ENCODE measurements around the gene LRRC71. TPM values are rescaled to one million over a fixed set of nuclear protein-coding genes. Genes with fewer than 3 reads are reported as not detected.
A peak's percentile ranks its signal among the peaks of the same experiment; 100 is the strongest.

Gene LRRC71
- total RNA-seq, 1 experiment from 2014 or later = not detected

GRCh38 chr1:156959925-156960324 lies 39.5 kb downstream of the LRRC71 start:
- Mint-ChIP-seq H3K4me1 (ENCODE audit: low read depth, unreplicated experiment) (peaks cover 11% of the 10 kb centered on the region), H3K27me3 (ENCODE audit: insufficient read depth, unreplicated experiment) (no peaks in the 10 kb centered on the region), H3K4me3 (ENCODE audit: unreplicated experiment) (no peak overlapping the region), H3K27ac (ENCODE audit: unreplicated experiment) (no peak overlapping the region), H3K9me3 (ENCODE audit: unreplicated experiment) (no peaks in the 10 kb centered on the region), H3K36me3 (ENCODE audit: insufficient read depth, unreplicated experiment) (peaks cover 55% of the 10 kb centered on the region)
- TF ChIP-seq CTCF (IDR thresholded peaks at IDR 0.05; ENCODE audit: insufficient read depth in 1 of 2, low read depth in 1 of 2, low read length in 1 of 2, severe bottlenecking in 1 of 2, unreplicated experiment in 1 of 2) = no peak
- ChIA-PET POLR2A (interaction anchor here (0.5 kb wide), 1 partner anchor 102 kb away, joined by 4 read pairs; no protein-coding TSS in a partner anchor), CTCF (interaction anchor here (0.7 to 1.5 kb wide), 2 partner anchors 50 to 114 kb away, joined by 3 to 4 read pairs; no protein-coding TSS in a partner anchor)
- Histone ChIP-seq H3K4me3 (ENCODE audit: low read depth, low read length) (no peak overlapping the region), H3K36me3 (ENCODE audit: control insufficient read depth, insufficient read depth, low read length) (peaks cover 13% of the 10 kb centered on the region), H3K27me3 (replicated peaks; ENCODE audit: control insufficient read depth, insufficient read depth, low read length) (no peaks in the 10 kb centered on the region), H3K9me3 (no peaks in the 10 kb centered on the region), H3K4me1 (no peaks in the 10 kb centered on the region)
- intact Hi-C loops (cut with micrococcal nuclease; ENCODE audit: unreplicated experiment) = no loop called here
- DNase-seq = no peak
- no TSS peak for BruUV-seq (replicated peaks)

GRCh38 chr1:156961709-156962108 lies 41.3 kb downstream of the LRRC71 start:
- DNase-seq = peak in 1 of 2 experiments; percentile 20
- intact Hi-C loops (cut with micrococcal nuclease; ENCODE audit: unreplicated experiment) = no loop called here
- ChIA-PET CTCF (no interaction called here), POLR2A (no interaction called here)
- TF ChIP-seq CTCF (IDR thresholded peaks at IDR 0.05; ENCODE audit: insufficient read depth in 1 of 2, low read depth in 1 of 2, low read length in 1 of 2, severe bottlenecking in 1 of 2, unreplicated experiment in 1 of 2) = peak; percentile 16 to 23
- no peaks in the 10 kb centered on the region for H3K9me3 ChIP-seq
- H3K27me3 ChIP-seq (replicated peaks; ENCODE audit: control insufficient read depth, insufficient read depth, low read length) = no peaks in the 10 kb centered on the region
- H3K36me3 ChIP-seq (ENCODE audit: control insufficient read depth, insufficient read depth, low read length) = peaks cover 9% of the 10 kb centered on the region
- no peak overlapping the region for H3K27ac Mint-ChIP-seq (ENCODE audit: unreplicated experiment)
- BruUV-seq (replicated peaks) = no TSS peak
- peaks cover 63% of the 10 kb centered on the region for H3K36me3 Mint-ChIP-seq (ENCODE audit: insufficient read depth, unreplicated experiment)
- H3K4me3 ChIP-seq (ENCODE audit: low read depth, low read length) = no peak overlapping the region
- H3K9me3 Mint-ChIP-seq (ENCODE audit: unreplicated experiment) = no peaks in the 10 kb centered on the region
- H3K27me3 Mint-ChIP-seq (ENCODE audit: insufficient read depth, unreplicated experiment) = no peaks in the 10 kb centered on the region
- H3K4me1 ChIP-seq = no peaks in the 10 kb centered on the region
- peaks cover 11% of the 10 kb centered on the region for H3K4me1 Mint-ChIP-seq (ENCODE audit: low read depth, unreplicated experiment)
- no peak overlapping the region for H3K4me3 Mint-ChIP-seq (ENCODE audit: unreplicated experiment)

- Mint-ChIP-seq H3K9me3 (ENCODE audit: unreplicated experiment) (no peaks in the 10 kb centered on the region), H3K4me1 (ENCODE audit: low read depth, unreplicated experiment) (peaks cover 13% of the 10 kb centered on the region), H3K27ac (ENCODE audit: unreplicated experiment) (no peak overlapping the region), H3K4me3 (ENCODE audit: unreplicated experiment) (no peak overlapping the region), H3K27me3 (ENCODE audit: insufficient read depth, unreplicated experiment) (no peaks in the 10 kb centered on the region), H3K36me3 (ENCODE audit: insufficient read depth, unreplicated experiment) (peaks cover 64% of the 10 kb centered on the region)
- BruUV-seq (replicated peaks) = no TSS peak
- peaks cover 12% of the 10 kb centered on the region for H3K4me1 ChIP-seq
- H3K36me3 ChIP-seq (ENCODE audit: control insufficient read depth, insufficient read depth, low read length) = peaks cover 9% of the 10 kb centered on the region
- intact Hi-C loops (cut with micrococcal nuclease; ENCODE audit: unreplicated experiment) = no loop called here
- H3K4me3 ChIP-seq (ENCODE audit: low read depth, low read length) = no peak overlapping the region
- no peaks in the 10 kb centered on the region for H3K9me3 ChIP-seq
- no peak for DNase-seq
- H3K27me3 ChIP-seq (replicated peaks; ENCODE audit: control insufficient read depth, insufficient read depth, low read length) = no peaks in the 10 kb centered on the region
- POLR2A ChIA-PET = interaction anchor here (0.5 to 1.1 kb wide), 2 partner anchors 32 to 1896 kb away, joined by 3 read pairs; no protein-coding TSS in a partner anchor
- CTCF ChIA-PET = interaction anchor here (0.6 kb wide), 1 partner anchor 91 kb away, joined by 6 read pairs; no protein-coding TSS in a partner anchor
- no peak for TF ChIP-seq CTCF (IDR thresholded peaks at IDR 0.05; ENCODE audit: insufficient read depth in 1 of 2, low read depth in 1 of 2, low read length in 1 of 2, severe bottlenecking in 1 of 2, unreplicated experiment in 1 of 2)
Measured at GRCh38 chr1:156963621-156964020, 43.2 kb downstream of the LRRC71 start.

Measured in Caco-2 (cell line).